K562 (cell line): ENCODE results near the gene CNGB1. TPM values are rescaled to one million over a fixed set of nuclear protein-coding genes. Genes with fewer than 3 reads are reported as not detected.

Experiments
- ATAC-seq: fragments of 200-7000 bp; cut with Tn5 transposase; 3 replicates; pipeline ENCODE4 v1.9.1; 2020; ENCODE audit warnings: moderate library complexity
- BruUV-seq: library from RNA; stranded (reverse); fragments of 400-500 nt; replicated peaks from 2 replicates; lab custom pipeline; 2021; lab: Mats Ljungman, UMichigan
- CTCF ChIA-PET: fragments of 300-600 bp; formaldehyde crosslinking; extraction: SDS; loops from one replicate; lab custom pipeline; 2021; ENCODE audit warnings: low intra/inter-chr PET ratio; lab: Yijun Ruan, JAX
- POLR2A ChIA-PET: fragments of 300-600, 350-650 bp; sonication (Branson Sonifier 250); formaldehyde crosslinking; extraction: SDS; loops from one replicate; lab custom pipeline; 2021; ENCODE audit warnings: antibody characterized with exemption, inconsistent platforms; lab: Yijun Ruan, JAX
- DNase-seq, 4 experiments: peaks; one replicate each; pipeline versions ENCODE4 v3.0.0 to v3.0.0-alpha.2; 2011 to 2018; ENCODE audit warnings: low spot score in 3 of 4, mixed read lengths in 3 of 4; ENCODE audit errors: extremely low read depth in 1 of 4
- FAIRE-seq: peaks from 2 replicates; lab custom pipeline; 2011; peaks lifted over from hg19 to GRCh38; lab: Jason Lieb, UNC
- H2AFZ ChIP-seq: 2 replicates; pipeline ENCODE4 v1.6.0; 2011; ENCODE audit warnings: low read depth, low read length, control low read depth, inconsistent platforms
- H3K27ac ChIP-seq: fragments of 200-600 bp; 3 replicates; pipeline ENCODE4 v1.8.0; 2011; ENCODE audit warnings: low read depth, mild to moderate bottlenecking, control low read depth, inconsistent platforms, low read length, moderate library complexity, mixed read lengths; ENCODE audit errors: extremely low read depth
- H3K27me3 ChIP-seq, 2 experiments: fragments of 300-600 bp in 1 of 2; 2 replicates in 1 of 2; 3 replicates in 1 of 2; pipeline versions ENCODE4 v1.6.0 to v1.8.0; 2011; ENCODE audit warnings: inconsistent platforms in 2 of 2, low read length in 2 of 2, mild to moderate bottlenecking in 1 of 2, mixed read lengths in 1 of 2, moderate library complexity in 1 of 2; ENCODE audit not compliant: control insufficient read depth in 2 of 2, insufficient read depth in 2 of 2
- H3K36me3 ChIP-seq: fragments of 300-600 bp; 3 replicates; pipeline ENCODE4 v1.8.0; 2011; ENCODE audit warnings: mild to moderate bottlenecking, low read length, inconsistent platforms; ENCODE audit not compliant: control insufficient read depth, insufficient read depth
- H3K4me1 ChIP-seq, 2 experiments: fragments of 200-600 bp in 1 of 2; replicated peaks in 1 of 2; 2 replicates in 1 of 2; 3 replicates in 1 of 2; pipeline versions ENCODE4 v1.5.1 to v1.8.0; 2011; ENCODE audit warnings: inconsistent platforms in 2 of 2, low read length in 2 of 2, mild to moderate bottlenecking in 1 of 2, mixed read lengths in 1 of 2, moderate library complexity in 1 of 2; ENCODE audit not compliant: control insufficient read depth in 2 of 2, insufficient read depth in 2 of 2
- H3K4me2 ChIP-seq: 2 replicates; pipeline ENCODE4 v1.6.1; 2011; ENCODE audit warnings: low read length, control low read depth, inconsistent platforms, mixed read lengths; ENCODE audit not compliant: insufficient read depth
- H3K4me3 ChIP-seq: fragments of 200-600 bp; sonication (generic), shearing (Covaris generic); 2 replicates; pipeline ENCODE4 v1.5.1; 2016; ENCODE audit warnings: control low read depth, inconsistent platforms
- H3K79me2 ChIP-seq: fragments of 200-600 bp; 3 replicates; pipeline ENCODE4 v1.8.0; 2011; ENCODE audit warnings: low read length, inconsistent platforms; ENCODE audit not compliant: control insufficient read depth, insufficient read depth
- H3K9ac ChIP-seq, 2 experiments: 2 replicates each; pipeline versions ENCODE4 v1.6.0 to v1.6.1; 2011; ENCODE audit warnings: low read depth in 2 of 2, low read length in 2 of 2, control low read depth in 1 of 2, inconsistent platforms in 1 of 2, mild to moderate bottlenecking in 1 of 2, mixed read lengths in 1 of 2; ENCODE audit not compliant: insufficient read depth in 1 of 2
- H3K9me1 ChIP-seq: one replicate; pipeline ENCODE4 v1.6.0; 2011; ENCODE audit warnings: inconsistent platforms, mild to moderate bottlenecking, low read length, moderate library complexity; ENCODE audit not compliant: control insufficient read depth, insufficient read depth
- H3K9me3 ChIP-seq: replicated peaks from 2 replicates; pipeline ENCODE4 v1.5.1; 2011; ENCODE audit warnings: low read depth, low read length, inconsistent platforms; ENCODE audit not compliant: control insufficient read depth, insufficient read depth
- H4K20me1 ChIP-seq: replicated peaks from 2 replicates; pipeline ENCODE4 v1.6.1; 2011; ENCODE audit warnings: low read length, inconsistent platforms, mixed read lengths; ENCODE audit not compliant: control insufficient read depth, insufficient read depth
- BCOR ChIP-seq: fragments of 450-650 bp; IDR thresholded peaks from 2 replicates; pipeline ENCODE4 v1.6.1; 2016
- CTCF ChIP-seq, 3 experiments: IDR thresholded peaks in 2 of 3; conservative IDR thresholded peaks in 1 of 3; 2 replicates each; pipeline ENCODE4 v1.5.1; 2011 to 2012; ENCODE audit warnings: low read length in 3 of 3, mild to moderate bottlenecking in 3 of 3, control low read depth in 2 of 3, improper control_type of control experiment in 1 of 3, inconsistent platforms in 1 of 3, low read depth in 1 of 3, mixed read lengths in 1 of 3, moderate library complexity in 1 of 3; ENCODE audit not compliant: insufficient read depth in 2 of 3
- PCBP1 ChIP-seq: fragments of 200-400 bp; formaldehyde crosslinking; IDR thresholded peaks from 2 replicates; pipeline ENCODE4 v1.6.1; 2018; ENCODE audit warnings: mild to moderate bottlenecking, low read depth, low read length; ENCODE audit not compliant: poor library complexity, severe bottlenecking
- ZNF785 ChIP-seq: fragments of 250-450 bp; sonication (Bioruptor Pico); IDR thresholded peaks from 2 replicates; pipeline ENCODE4 v1.4.0; 2020; ENCODE audit warnings: mild to moderate bottlenecking
- WGBS: fragments of 100-300 bp; shearing (Covaris generic); methylation state at CpG from one replicate; pipeline ENCODE4 v1.1.6; 2016; ENCODE audit warnings: low coverage, mixed read lengths; ENCODE audit not compliant: insufficient coverage; ENCODE audit errors: missing lambda C conversion rate; 5-methylcytosine and 5-hydroxymethylcytosine counted together
- in situ Hi-C: fragments of 300-500 bp; cut with MboI; formaldehyde crosslinking; loops from 4 replicates; pipeline ENCODE4 v1.15.0; 2018; ENCODE audit warnings: inconsistent platforms, mixed read lengths
- intact Hi-C: fragments of 100-400 bp; cut with micrococcal nuclease; formaldehyde crosslinking; loops from 2 replicates; pipeline ENCODE4 v1.14.2; 2022
- polyA plus RNA-seq, 8 experiments: library from polyadenylated mRNA; depleted of rRNA in 4 of 8; stranded (reverse) in 5 of 8; unstranded in 3 of 8; fragments of >200 nt; fragmentation: Nextera tagmentation in 2 of 8; fragmentation: Illumina TruSeq in 1 of 8; extraction: Ambion mirVana in 2 of 8; extraction: Trizol in 1 of 8; gene quantifications; 2 replicates each; pipeline versions ENCODE4 v1.2.1 to v1.2.3, GENCODE V29; 2011 to 2014; ENCODE audit warnings: inconsistent platforms in 1 of 8, missing spikeins in 1 of 8
- total RNA-seq, 7 experiments: library from RNA; depleted of rRNA in 6 of 7; stranded (reverse); fragments of >200 nt in 6 of 7; fragmentation: Illumina TruSeq in 2 of 7; extraction: Trizol in 2 of 7; gene quantifications; 2 replicates each; pipeline versions ENCODE4 v1.2.1 to v1.2.3, GENCODE V29; 2011 to 2021; ENCODE audit warnings: low replicate concordance in 1 of 7

CNGB1 gene
- total and polyA plus RNA-seq, 9 of the 15 experiments (the other 6 are each of a cell fraction or from before 2014, with no cell fraction given), result not detected

GRCh38 chr16:57939872-57940224, 31.1 kb downstream of the CNGB1 start:
- BruUV-seq, result no TSS peak
- Histone ChIP-seq H3K4me1 (peaks cover 0 to 4% of the 10 kb centered on the region in 2 experiments; a peak in 2 of 5 replicates), H4K20me1 (0 out of 2 replicates have a peak, but pooled peaks cover 4% of the 10 kb centered on the region), H3K4me2 (no peak overlapping the region), H3K9me1 (no peaks in the 10 kb centered on the region), H3K36me3 (no peaks in the 10 kb centered on the region), H3K9ac (0 out of 4 replicates have a peak overlapping the region, but pooled peaks of 1 of the 2 experiments have one; percentile 36), H3K27me3 (peaks cover 30 to 57% of the 10 kb centered on the region in 2 experiments), H3K27ac (no peak overlapping the region), H2AFZ (no peak overlapping the region), H3K9me3 (no peaks in the 10 kb centered on the region), H3K79me2 (no peaks in the 10 kb centered on the region), H3K4me3 (no peak overlapping the region)
- in situ Hi-C loops, result no loop called here
- CTCF ChIA-PET, result no interaction called here
- POLR2A ChIA-PET, result interaction anchor here (0.6 kb wide), 1 partner anchor 1394 kb away, joined by 3 read pairs; no protein-coding TSS in a partner anchor
- intact Hi-C loops, result no loop called here
- DNase-seq, result no peak
- TF ChIP-seq ZNF785 (no peak), BCOR (no peak), CTCF (IDR thresholded peaks at IDR 0.05 in 2 of 3, conservative IDR thresholded peaks at IDR 0.05 in 1 of 3; ENCODE audit: insufficient read depth in 2 of 3, low read depth in 1 of 3, low read length in 3 of 3) (0 out of 6 replicates have a peak, but pooled peaks of 1 of the 3 experiments have one; percentile 1), PCBP1 (no peak)
- no peak for FAIRE-seq
- ATAC-seq, result no peak
- 4% methylated on average over 10 of the region's 10 CpGs for WGBS
